ENCODE data around the gene MBNL1. TPM values are rescaled to one million over a fixed set of nuclear protein-coding genes. Genes with fewer than 3 reads are reported as not detected.

Gene MBNL1
- total and polyA plus RNA-seq, 2 of the 13 experiments (the other 11 are each of a cell fraction or from before 2014, with no cell fraction given) = 27.1 to 55.4 TPM

GRCh38 chr3:152334761-152335160, 66.0 kb downstream of the MBNL1 start (continued):
- no peak for TF ChIP-seq PLRG1 (conservative IDR thresholded peaks at IDR 0.05)
- TF ChIP-seq CREM (IDR thresholded peaks at IDR 0.05) = no peak
- TF ChIP-seq CREM (CRISPR knock-in tag; IDR thresholded peaks at IDR 0.05) = no peak
- no peak for TF ChIP-seq ZMYM4 (CRISPR knock-in tag; IDR thresholded peaks at IDR 0.05)
- no peak for TF ChIP-seq PHB2 (IDR thresholded peaks at IDR 0.05; ENCODE audit: partially characterized antibody)
- TF ChIP-seq ZNF580 (CRISPR knock-in tag; IDR thresholded peaks at IDR 0.05; ENCODE audit: borderline replicate concordance, low read depth) = no peak
- TF ChIP-seq SNAI1 (CRISPR knock-in tag; IDR thresholded peaks at IDR 0.05; ENCODE audit: borderline replicate concordance) = no peak
- TF ChIP-seq ZUFSP (CRISPR knock-in tag; IDR thresholded peaks at IDR 0.05; ENCODE audit: borderline replicate concordance) = no peak
- no peak for TF ChIP-seq ZNF205 (CRISPR knock-in tag; IDR thresholded peaks at IDR 0.05)
- no peak for TF ChIP-seq TFDP1 (CRISPR knock-in tag; IDR thresholded peaks at IDR 0.05; ENCODE audit: borderline replicate concordance)
- no peak for TF ChIP-seq ATF5 (CRISPR knock-in tag; IDR thresholded peaks at IDR 0.05; ENCODE audit: low read depth)
- TF ChIP-seq REXO4 (CRISPR knock-in tag; IDR thresholded peaks at IDR 0.05; ENCODE audit: borderline replicate concordance) = no peak
- TF ChIP-seq FOXO1 (CRISPR knock-in tag; IDR thresholded peaks at IDR 0.05) = no peak
